ENCODE measurements around the gene RFX4. TPM values are rescaled to one million over a fixed set of nuclear protein-coding genes. Genes with fewer than 3 reads are reported as not detected.
"Not testable (repeated sequence)": the region's sequence is repeated elsewhere in the genome, so short reads cannot be mapped to it uniquely, and the experiment has no call there.

Gene RFX4
- total RNA-seq, 1 donor from 2014 or later = not detected

DNA sequence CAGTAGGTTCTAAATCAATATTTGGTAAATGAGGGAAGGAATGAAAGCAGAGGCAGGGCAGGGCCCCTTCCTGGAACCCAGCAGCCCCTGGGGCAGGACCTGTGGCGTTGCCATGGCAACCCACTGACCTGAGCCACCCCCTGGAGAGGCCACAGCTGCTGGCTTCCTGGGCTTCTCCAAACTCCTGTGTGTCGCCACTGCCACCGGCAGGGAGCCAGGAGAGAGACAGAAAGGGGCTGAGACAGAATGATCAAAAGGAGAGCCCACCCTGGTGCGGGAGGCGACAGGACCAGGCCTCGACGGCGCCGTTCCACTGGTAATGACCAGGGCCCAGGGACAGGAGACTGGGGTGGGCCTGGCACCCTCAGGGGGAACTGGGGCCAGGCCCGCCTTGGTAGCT, 18.2 kb downstream of the RFX4 start:
- Mint-ChIP-seq H3K27me3 (peaks cover 19% of the 10 kb centered on the region), H3K36me3 (ENCODE audit: insufficient read depth) (no peaks in the 10 kb centered on the region), H3K4me3 (ENCODE audit: low read depth) (no peak overlapping the region), H3K9me3 (ENCODE audit: low read depth) (peaks cover 3% of the 10 kb centered on the region), H3K27ac (no peak overlapping the region), H3K4me1 (ENCODE audit: low read depth) (peaks cover 4% of the 10 kb centered on the region)
- no peak for DNase-seq (ENCODE audit: low spot score, unreplicated experiment)
- TF ChIP-seq CTCF (IDR thresholded peaks at IDR 0.05; ENCODE audit: unreplicated experiment) = no peak

- Mint-ChIP-seq H3K9me3 (ENCODE audit: low read depth) (no peaks in the 10 kb centered on the region), H3K36me3 (ENCODE audit: insufficient read depth) (no peaks in the 10 kb centered on the region), H3K4me1 (ENCODE audit: low read depth) (peaks cover 4% of the 10 kb centered on the region), H3K27ac (no peak overlapping the region), H3K4me3 (ENCODE audit: low read depth) (no peak overlapping the region), H3K27me3 (peaks cover 18% of the 10 kb centered on the region)
- no peak for DNase-seq (ENCODE audit: low spot score, unreplicated experiment)
- TF ChIP-seq CTCF (IDR thresholded peaks at IDR 0.05; ENCODE audit: unreplicated experiment) = no peak
Observed at GRCh38 chr12:106601496-106601895, 18.7 kb downstream of the RFX4 start.

- DNase-seq (ENCODE audit: low spot score, unreplicated experiment) = no peak
- no peak overlapping the region for H3K4me3 Mint-ChIP-seq (ENCODE audit: low read depth)
- no peaks in the 10 kb centered on the region for H3K9me3 Mint-ChIP-seq (ENCODE audit: low read depth)
- H3K27ac Mint-ChIP-seq = no peak overlapping the region
- peaks cover 18% of the 10 kb centered on the region for H3K27me3 Mint-ChIP-seq
- TF ChIP-seq CTCF (IDR thresholded peaks at IDR 0.05; ENCODE audit: unreplicated experiment) = no peak
- H3K4me1 Mint-ChIP-seq (ENCODE audit: low read depth) = peaks cover 4% of the 10 kb centered on the region
- no peaks in the 10 kb centered on the region for H3K36me3 Mint-ChIP-seq (ENCODE audit: insufficient read depth)
Observed at GRCh38 chr12:106602076-106602475, 19.3 kb downstream of the RFX4 start.

GRCh38 chr12:106605254-106605653, 22.4 kb downstream of the RFX4 start:
- H3K9me3 Mint-ChIP-seq (ENCODE audit: low read depth) = peaks cover 1% of the 10 kb centered on the region
- H3K36me3 Mint-ChIP-seq (ENCODE audit: insufficient read depth) = no peaks in the 10 kb centered on the region
- no peak for TF ChIP-seq CTCF (IDR thresholded peaks at IDR 0.05; ENCODE audit: unreplicated experiment)
- DNase-seq (ENCODE audit: low spot score, unreplicated experiment) = no peak
- no peak overlapping the region for H3K4me3 Mint-ChIP-seq (ENCODE audit: low read depth)
- H3K27me3 Mint-ChIP-seq = peaks cover 8% of the 10 kb centered on the region
- no peak overlapping the region for H3K27ac Mint-ChIP-seq
- H3K4me1 Mint-ChIP-seq (ENCODE audit: low read depth) = peaks cover 4% of the 10 kb centered on the region

DNA sequence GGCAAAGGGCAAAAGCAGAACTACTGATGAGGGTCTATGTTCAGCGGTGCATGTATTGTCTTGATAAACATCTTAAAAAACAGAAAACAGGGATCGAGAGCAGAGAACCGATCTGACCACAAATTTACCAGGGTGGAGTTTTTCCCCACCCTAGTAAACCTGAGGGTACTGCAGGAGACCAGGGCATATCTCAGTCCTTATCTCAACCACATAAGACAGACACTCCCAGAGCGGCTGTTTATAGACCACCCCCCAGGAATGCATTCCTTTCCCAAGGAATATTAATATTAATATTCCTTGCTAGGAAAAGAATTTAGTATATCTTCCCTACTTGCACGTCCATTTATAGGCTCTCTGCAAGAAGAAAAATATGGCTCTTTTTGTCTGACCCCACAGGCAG, 37.8 kb downstream of the RFX4 start:
- H3K36me3 Mint-ChIP-seq (ENCODE audit: insufficient read depth); DNase-seq (ENCODE audit: low spot score, unreplicated experiment); H3K27me3 Mint-ChIP-seq; H3K27ac Mint-ChIP-seq; H3K4me1 Mint-ChIP-seq (ENCODE audit: low read depth); H3K4me3 Mint-ChIP-seq (ENCODE audit: low read depth): not testable (repeated sequence)
- peaks cover 25% of the 10 kb centered on the region for H3K9me3 Mint-ChIP-seq (ENCODE audit: low read depth)

DNA sequence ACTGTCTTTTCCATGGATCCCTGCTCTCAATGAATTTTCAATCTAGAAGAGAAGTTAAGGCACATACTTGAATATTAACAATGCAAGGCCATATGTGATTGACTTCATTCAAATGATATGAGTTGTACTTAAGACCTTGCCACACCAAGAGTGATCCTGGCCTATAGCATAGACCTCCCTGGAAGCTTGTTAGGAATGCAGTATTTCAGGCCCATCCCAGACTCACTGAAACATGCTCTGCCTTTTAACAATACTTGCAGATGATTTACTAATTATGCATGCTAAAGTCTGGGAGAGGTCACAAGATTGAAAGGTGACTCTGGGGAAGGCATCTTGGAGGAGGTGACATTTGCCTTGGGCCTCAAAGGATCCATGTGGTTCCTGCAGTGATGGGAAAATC, 43.2 kb downstream of the RFX4 start:
- Mint-ChIP-seq H3K9me3 (ENCODE audit: low read depth) (peaks cover 6% of the 10 kb centered on the region), H3K4me1 (ENCODE audit: low read depth) (no peaks in the 10 kb centered on the region), H3K27me3 (no peaks in the 10 kb centered on the region), H3K27ac (no peak overlapping the region), H3K4me3 (ENCODE audit: low read depth) (no peak overlapping the region), H3K36me3 (ENCODE audit: insufficient read depth) (no peaks in the 10 kb centered on the region)
- no peak for DNase-seq (ENCODE audit: low spot score, unreplicated experiment)
- no peak for TF ChIP-seq CTCF (IDR thresholded peaks at IDR 0.05; ENCODE audit: unreplicated experiment)

All from progenitor cell of endocrine pancreas (in vitro differentiated cells).